Smooth muscle cell (in vitro differentiated cells): ENCODE measurements around the gene NADK. TPM values are rescaled to one million over a fixed set of nuclear protein-coding genes. Genes with fewer than 3 reads are reported as not detected.

Experiments used
- DNase-seq: peaks from one replicate; lab custom pipeline; 2025; ENCODE audit not compliant: unreplicated experiment; lab: John Stamatoyannopoulos, UW
- H2AFZ ChIP-seq: fragments of 200-600 bp; sonication (generic); 2 replicates; pipeline ENCODE4 v1.6.0; 2016; ENCODE audit warnings: antibody characterized with exemption, low read depth, mild to moderate bottlenecking
- H3F3A ChIP-seq: fragments of 200-600 bp; sonication (generic); 2 replicates; pipeline ENCODE4 v1.6.0; 2017; ENCODE audit warnings: antibody characterized with exemption, low read depth
- H3K27ac ChIP-seq: fragments of 200-600 bp; sonication (generic); 2 replicates; pipeline ENCODE4 v1.5.1; 2016; ENCODE audit warnings: low read depth, mild to moderate bottlenecking
- H3K27me3 ChIP-seq: fragments of 200-600 bp; sonication (generic); 2 replicates; pipeline ENCODE4 v1.6.1; 2016; ENCODE audit warnings: low read depth, mild to moderate bottlenecking
- H3K36me3 ChIP-seq: fragments of 200-600 bp; sonication (generic); 2 replicates; pipeline ENCODE4 v1.5.1; 2016; ENCODE audit warnings: low read depth
- H3K4me1 ChIP-seq: fragments of 200-600 bp; sonication (generic); 2 replicates; pipeline ENCODE4 v1.5.1; 2016; ENCODE audit warnings: low read depth
- H3K4me2 ChIP-seq: fragments of 200-600 bp; sonication (generic); 2 replicates; pipeline ENCODE4 v1.6.0; 2016; ENCODE audit warnings: mild to moderate bottlenecking
- H3K4me3 ChIP-seq: fragments of 200-600 bp; sonication (generic); 2 replicates; pipeline ENCODE4 v1.5.1; 2016; ENCODE audit warnings: mild to moderate bottlenecking
- H3K79me2 ChIP-seq: fragments of 200-600 bp; sonication (generic); 2 replicates; pipeline ENCODE4 v1.6.0; 2016; ENCODE audit warnings: low read depth, mild to moderate bottlenecking
- H3K9ac ChIP-seq: fragments of 200-600 bp; sonication (generic); 2 replicates; pipeline ENCODE4 v1.6.0; 2016; ENCODE audit warnings: low read depth
- H3K9me3 ChIP-seq: fragments of 200-600 bp; sonication (generic); replicated peaks from 2 replicates; pipeline ENCODE4 v1.5.1; 2016; ENCODE audit warnings: low read depth
- H4K20me1 ChIP-seq: fragments of 200-600 bp; sonication (generic); 2 replicates; pipeline ENCODE4 v1.6.0; 2016; ENCODE audit warnings: low read depth
- CTCF ChIP-seq: fragments of 200-600 bp; sonication (generic); IDR thresholded peaks from 2 replicates; pipeline ENCODE4 v1.5.1; 2017; ENCODE audit warnings: borderline replicate concordance, mild to moderate bottlenecking, antibody characterized with exemption; ENCODE audit not compliant: insufficient read depth, poor library complexity, severe bottlenecking
- whole genome bisulfite sequencing: methylation state at CpG from one replicate; pipeline ENCODE4 v1.1.7; 2016; ENCODE audit warnings: low lambda C conversion rate; 5-methylcytosine and 5-hydroxymethylcytosine counted together
- polyA plus RNA-seq: library from polyadenylated mRNA; unstranded; fragments of >200 nt; fragmentation: Nextera tagmentation; extraction: Ambion mirVana; gene quantifications from 2 replicates; pipeline ENCODE4 v1.2.1, GENCODE V29; 2016
- total RNA-seq: library from RNA; depleted of rRNA; stranded (reverse); fragments of >200 nt; gene quantifications from 2 replicates; pipeline ENCODE4 v1.2.3, GENCODE V29; 2014

NADK gene
- total and polyA plus RNA-seq, 2 experiments from 2014 or later: 32.7 to 37.8 TPM

DNA sequence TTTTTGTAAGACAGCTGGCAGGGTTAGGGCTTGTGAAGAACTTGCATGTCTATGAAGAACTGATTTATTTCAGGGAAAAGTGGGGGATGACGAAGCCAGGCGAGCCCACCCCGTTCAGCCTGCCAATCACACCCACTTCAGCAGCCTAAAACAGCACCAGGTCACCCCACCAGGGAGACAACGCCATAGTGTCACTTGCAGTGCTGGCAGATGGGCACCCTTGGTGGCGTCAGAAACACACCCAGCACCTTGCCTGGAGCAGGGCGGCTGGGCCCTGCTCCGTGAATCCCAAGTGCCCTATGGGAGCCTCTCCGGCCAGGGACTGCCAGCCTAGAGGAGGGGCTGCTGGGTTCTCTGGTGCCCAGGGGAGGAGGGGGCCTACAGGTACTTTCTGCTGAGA, 5.0 kb upstream of the NADK start:
- H4K20me1 ChIP-seq: peaks cover 66% of the 10 kb centered on the region
- peaks cover 10% of the 10 kb centered on the region for H3K4me1 ChIP-seq
- no peak overlapping the region for H3K4me3 ChIP-seq
- H2AFZ ChIP-seq: no peak overlapping the region
- H3K27me3 ChIP-seq: no peaks in the 10 kb centered on the region
- H3K9ac ChIP-seq: no peak overlapping the region
- WGBS: 87% methylated on average over 8 of the region's 8 CpGs
- no peaks in the 10 kb centered on the region for H3K79me2 ChIP-seq
- peaks cover 16% of the 10 kb centered on the region for H3K36me3 ChIP-seq
- no peaks in the 10 kb centered on the region for H3K9me3 ChIP-seq
- peak overlapping the region; percentile 38 for H3K27ac ChIP-seq
- peaks cover 38% of the 10 kb centered on the region for H3F3A ChIP-seq
- DNase-seq: no peak
- TF ChIP-seq CTCF: no peak
- H3K4me2 ChIP-seq: no peak overlapping the region

GRCh38 chr1:1782399-1783221, 4.3 kb upstream of the NADK start:
- no peak overlapping the region for H2AFZ ChIP-seq
- TF ChIP-seq CTCF: no peak
- no peaks in the 10 kb centered on the region for H3K27me3 ChIP-seq
- peaks cover 4% of the 10 kb centered on the region for H3K79me2 ChIP-seq
- H3K4me3 ChIP-seq: peak overlapping the region; percentile 32
- H3F3A ChIP-seq: peaks cover 37% of the 10 kb centered on the region
- peak overlapping the region; percentile 80 for H3K4me2 ChIP-seq
- WGBS: 15% methylated on average over 36 of the region's 36 CpGs
- H3K4me1 ChIP-seq: peaks cover 13% of the 10 kb centered on the region
- H3K36me3 ChIP-seq: peaks cover 16% of the 10 kb centered on the region
- H3K27ac ChIP-seq: peak overlapping the region; percentile 38
- DNase-seq: no peak
- peaks cover 60% of the 10 kb centered on the region for H4K20me1 ChIP-seq
- no peak overlapping the region for H3K9ac ChIP-seq
- H3K9me3 ChIP-seq: no peaks in the 10 kb centered on the region

DNA sequence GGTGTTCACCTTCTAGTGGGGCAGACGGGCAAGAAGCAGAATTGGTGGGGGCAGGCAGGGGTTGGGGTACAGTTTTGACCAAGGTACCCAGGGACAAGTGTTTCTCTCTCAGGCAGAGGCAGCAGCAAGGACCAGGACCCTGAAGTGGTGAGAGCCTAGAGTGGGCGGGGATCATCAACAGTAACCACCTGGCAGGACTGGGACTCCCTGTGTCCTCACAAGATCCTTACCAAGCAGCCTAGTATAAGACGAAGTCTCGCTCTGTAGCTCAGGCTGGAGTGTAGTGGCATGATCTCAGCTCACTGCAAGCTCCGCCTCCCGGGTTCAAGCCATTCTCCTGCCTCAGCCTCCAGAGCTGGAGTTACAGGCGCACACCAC, 3.2 kb upstream of the NADK start:
- 96% methylated on average over 7 of the region's 7 CpGs for WGBS
- H3K4me1 ChIP-seq: peaks cover 21% of the 10 kb centered on the region

More for the DNA sequence above, 3.2 kb upstream of the NADK start:
- Histone ChIP-seq H2AFZ (no peak overlapping the region), H3K9ac (no peak overlapping the region), H3K4me2 (no peak overlapping the region), H3K36me3 (peaks cover 9% of the 10 kb centered on the region), H3F3A (peaks cover 28% of the 10 kb centered on the region), H3K27ac (no peak overlapping the region), H4K20me1 (peaks cover 57% of the 10 kb centered on the region), H3K9me3 (no peaks in the 10 kb centered on the region), H3K4me3 (no peak overlapping the region), H3K27me3 (no peaks in the 10 kb centered on the region), H3K79me2 (peaks cover 15% of the 10 kb centered on the region)
- DNase-seq: no peak
- TF ChIP-seq CTCF: no peak
